GM13976 (cell line): ENCODE measurements around the gene SYNGR4.

Source experiments
- DNase-seq: peaks from one replicate; pipeline ENCODE4 v3.0.0; 2012; ENCODE audit warnings: low spot score
- CTCF ChIP-seq: IDR thresholded peaks from 2 replicates; pipeline ENCODE4 v1.5.1; 2012; ENCODE audit warnings: borderline replicate concordance, mild to moderate bottlenecking; ENCODE audit not compliant: insufficient read depth; ENCODE audit errors: extremely low read depth, missing control alignments, control extremely low read depth
- in situ Hi-C: fragments of 300-500 bp; cut with MboI; formaldehyde crosslinking; loops from one replicate; pipeline ENCODE4 v1.12.0; 2022; ENCODE audit warnings: low sequenced_read_pairs, mixed read lengths, inconsistent platforms; ENCODE audit not compliant: unreplicated experiment

SYNGR4 gene

DNA sequence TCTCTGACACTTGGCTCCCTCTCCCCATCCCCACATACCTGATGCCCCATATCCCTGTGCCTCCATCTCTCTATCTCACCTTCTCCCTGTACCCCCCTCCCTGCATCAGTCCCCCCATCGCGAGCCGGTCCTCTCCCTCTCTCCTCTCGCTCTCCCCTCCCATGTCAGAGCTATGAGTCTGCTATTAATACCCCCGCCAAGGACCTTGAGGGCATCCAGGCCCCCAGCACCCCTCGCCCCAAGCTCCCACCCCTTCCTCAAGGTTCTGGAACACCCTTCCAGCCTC is 30.9 kb downstream of the SYNGR4 start:
- in situ Hi-C loops, result no loop called here
- TF ChIP-seq CTCF, result no peak
- DNase-seq, result no peak

DNA sequence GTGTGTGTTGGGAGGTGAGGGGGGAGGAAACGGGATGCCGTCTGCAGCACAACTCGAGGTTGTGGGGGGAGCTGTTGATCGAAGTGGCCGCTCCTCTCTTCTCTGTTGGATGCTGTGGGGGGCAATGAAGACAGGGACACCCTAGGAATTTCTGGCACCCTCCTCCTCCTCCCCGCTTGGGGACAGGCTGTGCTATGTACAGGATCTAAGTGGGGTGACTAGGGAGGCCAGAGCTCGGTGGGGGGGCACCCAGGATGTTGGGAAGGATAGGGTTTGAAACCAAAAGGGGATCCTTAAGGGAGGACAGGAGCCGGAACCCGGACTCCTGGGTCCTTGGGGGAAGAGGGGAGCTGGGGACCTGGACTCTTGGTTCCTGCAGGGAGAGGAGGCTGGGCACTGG is 31.3 kb downstream of the SYNGR4 start:
- no peak for TF ChIP-seq CTCF
- in situ Hi-C loops, result no loop called here
- DNase-seq, result no peak

DNA sequence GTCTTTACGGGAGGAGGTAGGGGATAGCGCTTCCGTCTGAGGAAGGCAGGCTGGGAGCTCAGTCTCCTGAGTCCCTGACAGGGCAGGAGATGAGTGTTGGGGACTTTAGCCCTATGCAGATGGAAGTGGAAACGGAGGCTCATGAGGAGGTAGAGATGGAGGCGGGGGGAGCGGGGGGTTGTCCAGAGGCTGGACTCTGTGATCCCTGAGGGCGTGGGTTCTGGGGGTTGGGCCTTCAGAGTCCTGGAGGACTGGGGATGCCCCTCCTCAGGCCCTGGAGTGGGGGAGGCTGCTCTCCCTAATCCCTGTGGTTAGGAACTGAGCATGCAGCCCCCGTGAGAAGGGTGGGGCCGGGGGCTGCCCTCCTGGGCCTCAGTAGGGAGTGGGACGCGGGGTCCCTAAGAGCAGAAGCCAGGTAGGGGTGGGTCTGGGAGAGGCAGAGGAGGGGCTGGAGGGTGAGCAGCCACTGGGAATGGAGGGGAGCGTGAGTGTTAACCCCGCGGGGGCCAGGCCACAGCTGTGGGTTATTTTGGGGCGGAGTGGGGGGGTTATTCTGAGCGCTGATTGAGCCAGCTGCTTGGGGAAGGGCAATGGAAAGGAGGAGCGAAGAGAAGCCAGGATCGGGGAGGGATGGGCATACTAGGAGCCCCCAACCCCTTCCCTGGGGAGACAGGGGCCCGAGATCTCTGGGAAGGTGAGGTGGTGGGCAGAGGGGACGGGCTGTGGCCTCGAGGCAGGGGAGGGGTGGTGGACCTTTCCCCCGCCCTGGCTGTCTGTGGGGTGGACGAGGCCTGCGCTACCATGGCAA is 32.1 kb downstream of the SYNGR4 start:
- no peak for DNase-seq

GRCh38 chr19:48396824-48397176 is 32.6 kb downstream of the SYNGR4 start:
- no peak for TF ChIP-seq CTCF
- DNase-seq, result no peak
- in situ Hi-C loops, result no loop called here

More for the DNA sequence above, 32.1 kb downstream of the SYNGR4 start:
- TF ChIP-seq CTCF, result no peak
- in situ Hi-C loops, result no loop called here

DNA sequence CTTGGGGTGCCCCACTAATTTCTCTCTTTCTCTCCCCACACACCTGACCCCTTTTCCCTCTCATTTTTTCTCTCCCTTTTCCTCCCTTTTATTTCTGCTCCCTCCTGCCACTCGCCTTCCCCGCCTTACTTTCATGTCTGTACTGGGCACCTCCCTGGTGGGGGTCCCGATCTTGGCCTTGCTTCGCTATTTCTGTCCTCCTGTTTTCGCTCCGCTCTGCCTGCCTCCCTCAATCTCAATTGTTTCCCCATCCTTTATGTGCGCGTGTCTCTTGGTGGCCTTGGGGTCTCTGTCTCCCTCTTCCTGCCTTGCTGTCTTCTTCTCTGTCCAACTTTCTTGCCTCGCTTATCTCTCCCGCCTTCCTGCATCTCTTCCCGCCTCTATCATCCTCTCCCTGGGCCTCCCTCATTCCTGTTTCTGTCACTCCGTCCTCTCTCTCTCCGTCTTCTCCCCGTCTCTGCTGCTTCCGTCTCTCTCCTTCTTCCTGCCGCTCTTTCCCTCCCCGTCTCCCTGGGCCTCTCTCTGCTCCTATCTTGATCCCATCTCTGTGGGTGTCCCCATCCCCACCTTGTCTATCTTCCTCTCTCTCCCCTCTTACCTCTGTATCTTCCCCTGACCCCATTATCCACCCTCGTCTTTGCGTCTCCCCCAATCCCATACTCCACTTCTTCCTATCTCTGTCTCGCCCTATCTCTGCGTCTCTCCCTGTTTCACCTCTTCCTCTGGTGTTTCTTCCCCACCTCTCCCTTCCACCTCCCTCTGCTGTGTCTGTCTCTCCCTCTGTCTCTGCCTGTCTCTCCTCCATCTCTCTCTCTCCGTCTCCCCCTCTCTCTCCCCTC is 33.3 kb downstream of the SYNGR4 start:
- no peak for DNase-seq
- in situ Hi-C loops, result no loop called here
- TF ChIP-seq CTCF, result no peak

DNA sequence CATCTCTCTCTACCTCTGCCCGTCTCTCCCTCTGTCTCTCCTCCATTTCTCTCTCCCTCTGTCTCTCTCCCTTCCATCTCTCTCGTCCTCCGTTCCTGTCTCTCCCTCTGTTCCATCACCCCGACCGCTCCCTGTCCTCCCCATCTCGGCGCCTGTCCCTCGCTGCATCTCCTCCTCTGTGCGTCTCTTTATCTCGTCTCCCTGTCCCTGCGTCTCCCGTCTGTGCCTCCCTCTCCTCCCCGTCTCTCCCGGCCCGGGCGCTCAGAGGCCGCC is 33.9 kb downstream of the SYNGR4 start:
- TF ChIP-seq CTCF, result no peak
- in situ Hi-C loops, result no loop called here
- DNase-seq, result no peak
